Measurements from ENCODE around the gene THADA.
"Not testable (repeated sequence)": the region's sequence is repeated elsewhere in the genome, so short reads cannot be mapped to it uniquely, and the experiment has no call there.

The THADA gene

DNA sequence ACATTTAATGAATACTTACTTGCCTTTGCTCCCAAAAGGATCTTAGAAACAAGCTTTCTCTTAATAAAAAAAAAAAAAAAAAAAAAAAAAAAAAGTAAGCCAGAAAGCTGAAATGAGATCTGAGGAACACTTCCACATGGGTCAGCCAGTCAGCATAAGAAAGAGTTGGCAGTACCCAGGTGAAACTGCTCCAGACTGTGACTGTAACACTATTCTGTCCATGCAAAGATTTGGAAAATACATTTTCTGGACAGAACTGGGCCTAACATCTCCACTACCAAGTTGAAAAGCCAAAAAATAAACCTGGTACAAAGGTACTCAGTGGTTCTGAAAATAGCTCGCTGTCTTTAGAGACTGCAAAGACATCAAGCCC lies 135.7 kb downstream of the THADA start:
- DNase-seq: no peak

DNA sequence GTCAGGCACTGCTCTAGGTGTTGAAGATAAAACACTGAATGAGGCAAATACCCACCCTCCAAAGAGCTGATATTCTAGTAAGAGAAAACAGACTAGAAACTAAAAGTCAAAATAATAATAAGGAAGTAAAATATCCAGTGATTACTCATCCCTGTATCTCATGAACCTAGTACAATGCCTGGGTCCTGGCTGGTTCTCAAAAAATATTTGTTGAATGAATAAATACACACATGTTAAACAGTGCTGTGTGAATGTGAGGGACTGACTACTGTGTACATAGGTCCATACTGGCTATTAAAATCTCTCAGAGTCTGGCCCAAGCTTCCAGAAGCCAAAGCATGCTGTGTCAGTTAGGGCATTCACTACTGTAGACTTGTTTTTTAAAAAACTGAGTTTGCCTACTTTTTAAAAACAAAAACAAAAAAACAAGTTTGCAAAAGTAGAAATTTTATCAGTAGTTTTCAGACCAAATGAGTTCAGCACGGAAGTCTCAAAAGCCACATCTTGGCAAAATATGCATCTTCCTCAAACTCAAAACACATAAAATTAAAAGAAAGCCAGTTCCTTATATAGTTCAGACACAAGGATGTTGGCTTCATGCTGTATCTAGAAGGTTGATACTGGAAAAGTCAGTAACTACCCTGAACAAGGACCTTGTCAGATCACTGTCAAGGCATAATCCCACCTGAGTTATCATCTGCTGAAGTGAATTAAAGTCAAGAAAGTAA lies 136.2 kb downstream of the THADA start:
- DNase-seq: peak; percentile 51 to 85 (median 76)

DNA sequence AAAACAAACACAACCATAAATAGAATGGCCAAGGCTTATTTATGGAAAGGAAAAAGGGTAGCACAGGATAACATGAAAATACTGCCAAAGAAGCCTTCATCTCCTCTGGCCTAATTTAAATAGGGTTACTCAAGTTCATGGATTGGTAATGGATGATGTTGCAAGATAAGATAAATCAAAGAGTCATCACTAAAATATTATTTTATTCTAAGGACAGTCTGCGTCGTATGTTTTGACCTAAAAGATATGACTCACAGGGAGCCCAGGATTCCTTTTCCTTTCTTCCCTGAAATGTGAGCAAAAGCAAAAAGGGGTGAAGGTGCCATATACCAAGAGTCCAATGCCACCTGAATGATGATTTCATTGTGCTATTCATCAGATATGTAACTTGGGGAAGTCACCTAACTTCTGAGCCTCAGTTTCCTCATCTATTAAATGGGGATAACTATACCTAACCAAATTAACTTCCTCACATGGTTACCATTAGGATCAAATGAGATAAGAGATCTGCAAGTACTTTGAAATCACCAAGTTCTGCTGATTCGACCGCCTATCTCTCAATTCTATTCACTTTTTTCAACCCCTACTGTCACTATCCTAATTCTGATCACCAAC lies 137.7 kb downstream of the THADA start:
- DNase-seq: peak; percentile 46 to 84 (median 76)

DNA sequence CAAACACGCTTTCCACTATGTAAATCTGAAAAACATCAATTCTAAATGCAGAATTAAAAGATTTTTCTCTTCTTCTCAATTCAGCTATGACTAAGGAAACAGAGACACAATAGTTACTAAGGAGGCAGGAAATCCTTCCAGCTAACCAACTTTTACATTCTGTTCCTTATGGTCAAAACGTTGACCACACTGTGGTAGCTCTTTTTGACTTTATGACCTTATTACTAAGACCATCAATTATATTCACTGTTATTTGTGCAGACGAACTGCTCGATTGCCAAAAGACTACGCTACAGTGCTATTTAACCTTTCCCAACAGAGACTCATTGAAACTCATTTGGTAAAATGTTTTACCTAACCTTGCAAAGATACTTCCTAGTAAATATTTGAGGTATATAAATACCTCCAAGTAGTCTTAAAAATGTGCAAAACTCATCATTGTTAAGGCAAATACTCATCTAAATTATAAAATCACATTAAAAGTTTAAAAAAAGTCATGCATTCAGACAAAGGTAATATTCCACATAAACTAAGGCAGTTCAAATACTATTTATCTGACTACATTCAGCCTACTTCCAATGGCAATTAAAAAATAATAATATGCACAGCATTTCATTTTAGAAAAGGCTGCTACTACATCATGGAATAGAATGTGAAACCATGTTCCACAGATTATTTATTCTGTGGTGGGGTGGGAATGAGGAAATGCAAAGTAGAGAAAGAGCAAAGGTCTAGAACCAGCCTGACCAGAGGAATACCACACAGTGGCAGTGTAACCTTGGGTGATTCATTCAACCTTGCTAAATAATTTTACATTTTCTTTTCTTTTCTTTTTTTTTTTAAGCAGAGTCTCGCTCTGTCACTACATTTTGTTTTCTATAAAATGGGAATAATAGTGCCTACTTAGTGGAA lies 139.9 kb downstream of the THADA start:
- DNase-seq: peak; percentile 68 to 84 (median 75)

DNA sequence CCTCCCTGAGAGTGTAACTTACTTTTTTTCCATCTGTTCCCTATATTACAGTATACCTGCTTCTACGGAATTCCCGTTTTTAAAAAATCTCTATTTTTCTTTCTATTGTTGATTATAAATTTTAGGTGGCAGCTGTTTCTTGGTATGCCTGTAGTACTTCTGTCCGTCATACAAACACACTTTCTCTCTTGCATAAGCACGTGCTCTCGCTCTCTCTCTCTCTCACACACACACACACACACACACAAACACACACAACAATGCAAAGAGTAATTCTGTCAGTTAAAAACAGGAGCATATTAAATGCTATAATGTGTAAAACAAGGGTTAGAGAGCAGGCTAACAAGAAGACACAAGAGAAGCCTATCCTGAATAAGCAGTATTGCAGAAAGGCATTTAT lies 140.5 kb downstream of the THADA start:
- no peak for DNase-seq

DNA sequence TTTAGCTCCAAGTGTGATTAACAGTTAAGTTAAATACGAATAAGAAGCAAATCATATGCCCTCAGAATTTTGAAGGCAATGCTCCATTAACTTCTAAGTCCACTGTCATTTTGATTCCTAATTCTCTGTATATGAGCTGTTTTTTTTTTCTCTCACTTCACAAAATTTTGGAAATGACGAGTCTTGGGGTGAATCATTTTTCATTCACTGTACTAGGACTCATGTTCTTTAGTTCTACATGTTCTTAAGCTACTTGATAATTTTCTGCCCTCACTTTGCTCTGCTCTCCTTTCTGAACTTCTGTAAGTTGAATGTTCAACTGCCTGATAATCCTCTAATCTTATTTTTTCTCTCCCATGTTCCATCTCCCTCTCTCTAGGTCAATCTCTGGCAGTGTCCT lies 141.0 kb downstream of the THADA start:
- peak; percentile 29 to 72 (median 69) for DNase-seq

DNA sequence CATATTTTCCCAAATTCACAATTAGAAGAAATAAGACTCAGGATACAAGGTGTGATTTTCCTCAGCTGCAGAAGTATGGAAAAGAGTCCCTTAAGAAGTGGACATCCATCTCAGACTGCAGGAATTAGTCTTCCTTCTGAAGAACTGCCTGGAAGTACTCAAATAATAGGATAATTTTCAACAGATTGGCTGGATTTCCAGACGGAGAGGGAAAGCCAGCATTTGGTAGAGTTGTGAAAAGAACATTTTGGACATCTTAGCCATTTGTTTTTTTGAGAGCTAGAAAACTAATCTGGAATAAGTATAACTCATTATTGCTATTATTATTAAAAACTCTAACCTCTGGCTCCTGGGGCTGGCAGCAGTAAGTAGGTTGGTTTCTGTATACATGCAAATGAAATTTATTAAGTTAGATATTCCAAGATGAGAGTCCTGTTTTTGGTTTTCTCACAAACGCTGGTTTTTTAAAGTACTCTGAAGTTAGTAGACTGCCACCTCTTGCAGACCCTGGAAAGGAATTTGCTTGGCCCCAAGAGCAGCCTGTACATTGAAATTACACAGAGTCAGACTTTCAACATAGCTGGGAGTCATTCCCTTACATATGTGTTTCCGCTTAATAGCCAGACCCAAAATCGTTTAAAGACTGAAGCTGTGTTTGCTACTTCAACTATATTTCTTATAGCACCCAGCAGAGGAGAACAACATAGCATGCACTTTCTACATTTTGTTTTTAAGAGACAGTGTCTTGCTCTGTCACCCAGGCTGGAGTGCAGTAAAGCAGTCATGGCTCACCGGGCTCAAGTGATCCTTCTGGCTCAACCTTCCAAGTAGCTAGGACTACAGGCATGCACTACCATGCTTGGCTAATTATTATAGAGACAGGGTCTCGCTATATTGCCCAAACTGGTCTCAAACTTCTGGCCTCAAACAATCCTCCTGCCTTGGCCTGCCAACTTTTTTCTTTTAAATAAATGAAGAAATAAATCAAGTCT lies 142.4 kb downstream of the THADA start:
- DNase-seq: no peak

DNA sequence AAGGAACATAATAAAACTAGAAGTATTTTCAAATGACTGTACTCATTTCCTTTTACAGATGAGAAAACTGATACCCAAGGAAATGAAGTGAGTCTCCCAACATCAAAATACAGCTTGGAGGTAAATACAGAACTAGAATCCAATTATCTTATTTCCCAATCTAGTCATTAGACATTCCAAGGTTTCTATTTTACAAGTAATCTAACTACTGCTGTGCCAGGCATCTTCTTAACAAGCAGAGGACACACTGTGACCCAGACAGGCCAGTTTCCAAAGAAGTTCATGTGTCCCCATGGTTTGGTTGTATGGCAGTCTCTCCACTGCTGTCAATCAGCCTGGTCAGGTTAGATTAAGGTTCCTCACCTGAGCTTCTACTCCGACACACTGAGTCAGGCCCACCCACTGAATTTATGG lies 143.5 kb downstream of the THADA start:
- DNase-seq: no peak

DNA sequence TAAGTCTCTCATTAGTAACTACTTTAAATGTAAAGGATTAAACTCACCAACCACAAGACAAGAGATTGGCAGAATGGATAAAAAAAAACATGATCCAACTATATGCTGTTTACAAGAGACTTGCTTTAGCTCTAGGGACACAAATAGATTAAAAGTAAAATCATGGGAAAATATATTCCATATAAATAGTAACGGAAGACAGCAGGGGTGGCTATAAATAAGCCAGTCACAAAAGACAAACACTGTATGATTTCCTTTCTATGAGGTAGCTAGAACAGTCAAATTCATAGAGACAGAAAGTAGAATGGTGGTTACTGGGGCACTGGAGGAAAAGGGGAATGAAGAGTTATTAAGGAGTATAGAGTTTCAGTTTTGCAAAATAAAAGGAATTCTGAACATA lies 145.2 kb downstream of the THADA start:
- no peak for DNase-seq

DNA sequence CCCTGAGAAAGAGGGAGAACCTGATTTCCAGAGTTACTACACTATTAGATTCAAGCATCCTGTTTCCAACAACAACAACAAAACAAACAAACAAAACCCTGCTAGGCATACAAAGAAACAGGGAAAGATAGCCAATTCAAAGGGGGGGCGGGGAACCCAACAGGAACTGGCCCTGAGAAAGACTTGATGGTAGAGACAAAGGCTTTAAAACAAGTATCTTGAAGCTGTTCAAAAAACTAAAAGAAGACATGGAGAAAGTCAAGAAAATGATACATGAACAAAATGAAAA lies 147.1 kb downstream of the THADA start:
- no peak for DNase-seq

DNA sequence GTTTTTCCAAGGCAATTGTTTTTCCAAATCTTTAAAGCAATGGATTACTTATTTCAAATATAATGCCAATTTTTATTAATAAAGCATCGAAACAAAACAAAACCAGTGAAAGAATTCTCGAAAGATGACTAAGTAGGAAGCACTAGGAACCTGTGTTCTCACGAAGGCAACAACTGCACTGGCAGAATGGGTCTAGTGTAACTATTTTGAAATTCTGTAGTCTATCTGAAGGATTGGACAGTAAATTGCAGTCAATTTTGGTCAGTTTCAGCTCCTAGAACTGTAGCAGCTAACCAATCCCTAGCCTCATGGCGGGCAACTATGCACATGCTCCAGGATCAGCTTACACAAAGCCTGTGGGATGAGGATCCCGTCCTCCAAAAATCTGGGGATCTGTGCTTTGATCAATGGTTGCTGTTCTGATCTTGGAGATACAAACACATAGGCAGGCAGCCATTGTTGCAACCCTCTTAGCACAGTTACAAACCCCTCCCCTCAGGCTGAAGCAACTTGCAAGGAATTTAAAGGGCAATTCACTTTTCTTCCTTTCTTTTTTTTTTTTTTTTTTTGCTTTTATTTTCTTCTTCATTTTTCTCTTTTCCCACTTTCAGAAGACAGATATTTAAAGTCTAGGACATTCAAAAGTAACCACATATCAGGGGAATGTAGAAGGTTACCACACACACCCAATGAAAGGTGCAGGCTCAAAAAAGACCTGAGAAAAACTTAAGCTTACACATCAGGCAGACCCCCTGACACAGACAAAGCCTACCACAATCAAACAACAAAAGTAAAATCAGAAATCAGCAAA lies 147.6 kb downstream of the THADA start:
- DNase-seq: no peak

DNA sequence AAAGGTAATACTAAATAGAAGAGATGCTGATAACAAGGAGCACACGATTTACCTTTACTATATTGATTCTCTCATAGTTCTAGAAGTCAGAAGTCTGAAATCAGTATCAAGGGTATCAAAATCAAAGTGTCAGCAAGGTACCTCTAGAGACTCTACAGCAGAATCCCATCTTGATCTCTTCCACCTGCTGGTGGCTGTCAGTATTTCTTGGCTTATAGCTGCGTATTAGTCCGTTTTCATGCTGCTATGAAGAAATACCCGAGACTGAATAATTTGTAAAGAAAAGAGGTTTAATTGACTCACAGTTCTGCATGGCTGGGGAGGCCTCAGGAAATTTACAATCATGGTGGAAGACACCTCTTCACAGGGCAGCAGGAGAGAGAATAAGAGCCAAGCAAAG lies 149.1 kb downstream of the THADA start:
- DNase-seq: not testable (repeated sequence)

DNA sequence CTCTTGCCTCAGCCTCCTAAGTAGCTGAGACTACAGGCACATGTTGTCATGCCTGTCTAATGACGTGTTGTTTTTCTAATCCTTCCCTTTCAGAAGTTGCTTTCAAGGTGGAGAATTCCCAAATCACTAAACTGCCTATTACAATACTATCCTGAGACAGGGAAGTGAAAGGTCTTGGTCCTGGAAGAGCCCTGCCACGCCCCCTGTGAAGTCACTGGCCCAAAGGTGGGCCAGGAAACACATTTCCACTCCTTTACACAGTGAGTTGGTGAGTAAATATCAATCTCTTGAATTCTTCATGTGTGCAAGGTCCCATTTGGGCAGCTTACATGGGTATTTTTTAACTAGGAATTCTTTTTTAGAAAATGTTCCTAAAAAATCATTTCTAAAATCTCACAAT lies 150.1 kb downstream of the THADA start:
- DNase-seq: no peak

DNA sequence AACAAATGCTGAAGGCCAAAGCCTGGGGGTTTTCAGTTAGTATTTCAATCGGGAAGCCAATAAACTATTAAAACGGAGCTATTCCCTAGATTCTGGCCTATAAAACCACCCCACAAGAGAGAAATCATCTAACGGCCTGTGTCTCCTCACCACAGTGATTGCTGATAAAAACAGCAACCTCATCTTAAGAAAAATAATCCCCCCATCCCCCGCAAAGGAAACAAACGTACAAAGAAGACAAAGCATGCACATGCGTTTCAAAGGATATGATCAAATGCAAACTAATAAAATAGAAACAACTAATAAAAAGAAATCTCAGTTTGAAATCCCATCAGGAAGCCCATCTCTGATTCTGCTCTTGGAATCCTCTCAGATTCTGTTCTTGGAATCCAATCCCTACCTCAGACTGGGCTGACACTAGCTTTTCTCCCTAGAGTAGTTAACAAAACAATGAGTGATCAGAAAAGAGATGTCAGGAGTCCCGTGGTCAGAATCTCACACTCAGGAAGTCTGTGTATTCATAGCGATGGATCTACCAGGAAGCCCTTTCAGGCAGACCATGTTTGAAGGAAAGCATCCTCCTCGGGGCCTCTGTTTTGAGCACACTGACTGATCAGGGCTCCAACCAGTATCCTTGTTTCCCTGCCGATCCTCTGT lies 150.7 kb downstream of the THADA start:
- DNase-seq: no peak

DNA sequence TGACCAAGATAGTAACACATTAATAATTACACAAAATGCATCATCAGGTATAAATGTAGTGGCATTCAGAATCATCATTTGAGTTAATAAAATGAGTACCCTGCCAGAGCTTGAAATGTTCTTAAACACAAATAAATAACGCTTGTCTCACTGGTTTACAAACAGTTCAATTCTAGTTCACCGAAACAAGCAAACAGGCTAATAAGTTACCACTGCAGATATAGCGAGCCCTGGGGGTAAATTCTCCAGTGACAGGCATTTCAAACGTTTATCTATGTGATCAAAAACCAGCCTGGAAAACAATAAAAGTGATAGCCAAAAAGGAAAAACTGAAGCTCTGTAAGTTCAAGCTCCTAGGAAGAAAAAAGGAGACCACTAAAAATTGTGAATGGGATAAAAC lies 152.6 kb downstream of the THADA start:
- no peak for DNase-seq

DNA sequence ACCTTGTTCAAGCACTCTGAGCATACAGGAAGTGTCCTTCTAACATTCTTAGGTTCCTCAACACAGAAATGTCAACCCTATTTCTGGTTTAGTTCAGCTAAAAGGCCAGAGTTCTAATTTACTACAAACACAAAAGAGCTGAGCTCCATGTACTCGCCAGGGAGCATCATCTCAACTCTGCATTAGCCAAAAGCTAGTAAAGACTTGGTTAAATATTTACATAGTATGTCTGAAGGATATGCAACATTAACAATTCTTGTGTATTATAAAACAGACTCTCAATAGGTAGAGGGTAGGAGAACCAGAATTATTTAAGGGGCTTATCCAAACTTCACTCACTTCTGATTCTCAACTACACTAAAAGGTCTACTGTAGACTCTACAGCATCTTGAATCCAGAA lies 154.6 kb downstream of the THADA start:
- no peak for DNase-seq

DNA sequence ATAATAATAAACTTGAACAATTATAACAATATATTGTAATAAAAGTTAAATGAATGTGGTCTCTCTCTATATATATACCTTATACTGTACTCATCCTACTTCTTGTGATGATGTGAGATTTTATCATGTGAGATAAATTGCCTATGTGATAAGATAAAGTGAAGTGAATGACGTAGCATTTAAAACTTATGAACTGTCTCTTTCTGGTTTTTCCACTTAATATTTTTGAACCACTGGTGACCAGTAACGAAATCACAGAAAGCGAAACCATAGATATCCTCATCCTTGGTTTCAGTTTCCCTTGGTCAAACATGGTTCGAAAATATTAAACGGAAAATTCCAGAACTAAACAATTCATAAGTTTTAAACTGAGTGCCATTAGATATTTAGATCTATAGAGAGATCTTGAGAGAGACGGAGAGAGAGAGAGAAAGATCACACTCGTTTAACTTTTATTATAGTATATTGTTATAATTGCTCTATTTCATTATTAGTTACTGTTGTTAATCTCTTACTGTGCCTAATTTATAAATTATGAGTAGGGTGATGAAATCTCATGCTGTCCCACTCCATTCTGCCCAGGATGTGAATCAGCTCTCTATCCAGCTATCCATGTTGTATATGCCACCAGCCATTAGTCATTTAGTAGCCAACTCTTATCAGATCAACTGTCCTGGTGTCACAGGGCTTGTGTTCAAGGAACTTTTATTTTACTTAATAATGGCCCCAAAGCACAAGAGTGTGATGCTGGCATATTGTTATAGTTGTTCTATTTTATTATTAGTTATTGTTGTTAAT lies 156.8 kb downstream of the THADA start:
- peak; percentile 57 to 81 (median 72) for DNase-seq

DNA sequence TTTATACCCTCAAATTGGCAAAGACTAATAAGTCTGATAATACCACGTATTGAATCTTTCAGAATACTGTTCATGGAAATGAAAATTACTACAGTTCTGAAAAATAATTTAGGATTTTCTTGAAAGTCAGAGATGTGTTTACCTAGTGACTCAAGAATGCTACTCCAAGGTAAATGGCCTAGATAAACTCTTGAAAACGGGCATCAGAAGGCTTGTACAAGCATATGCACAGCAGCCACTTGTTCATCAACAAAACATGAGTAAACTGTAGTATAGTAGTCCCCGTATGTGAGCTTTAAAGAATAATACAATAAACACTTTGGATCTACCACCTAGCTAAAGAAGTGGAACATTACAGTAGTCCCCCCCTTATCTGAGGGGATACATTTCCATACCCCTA lies 157.5 kb downstream of the THADA start:
- DNase-seq: no peak

DNA sequence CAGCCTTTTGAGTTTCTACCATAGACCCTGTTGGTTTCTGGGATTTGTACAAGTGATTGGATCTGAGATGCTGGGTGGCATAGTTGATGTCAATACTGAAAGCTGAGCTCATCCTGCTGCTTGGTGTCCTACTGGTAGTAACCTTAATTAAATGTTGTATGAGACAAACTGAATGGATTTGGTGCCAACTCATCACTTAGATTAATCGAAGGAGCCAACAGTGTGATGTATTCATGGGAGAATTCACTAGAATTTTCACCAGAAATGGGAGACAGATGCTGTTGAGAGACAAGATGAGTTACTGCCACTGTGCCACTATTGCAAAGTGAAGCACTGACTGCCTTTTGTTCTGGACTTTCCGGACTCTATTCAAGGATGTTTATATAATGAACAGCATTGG lies 158.5 kb downstream of the THADA start:
- DNase-seq: no peak

DNA sequence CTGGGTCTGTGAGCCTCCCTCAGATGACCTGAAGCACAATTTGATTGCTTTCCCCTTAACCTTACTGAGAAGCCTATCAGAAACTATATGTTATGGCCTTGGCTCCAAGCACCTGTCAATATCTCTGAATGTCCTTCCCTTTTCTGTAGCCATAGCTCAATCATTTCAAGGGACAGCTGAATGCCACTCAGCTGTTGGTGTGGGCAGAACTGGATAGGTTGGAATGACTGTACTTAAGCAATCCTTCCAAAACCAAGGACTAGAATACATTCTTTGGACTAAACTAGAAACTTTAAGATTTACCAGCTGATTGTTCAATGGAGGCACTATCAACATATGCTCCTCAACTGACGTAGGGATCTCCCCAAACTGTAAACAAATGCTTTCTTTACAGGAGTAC lies 159.4 kb downstream of the THADA start:
- no peak for DNase-seq
